HG03432 (cell line): ENCODE data around the gene BSND.

Source experiments
- ATAC-seq: cut with Tn5 transposase; IDR thresholded peaks from one replicate; pipeline ENCODE4 v1.9.1; 2021; ENCODE audit warnings: mild to moderate bottlenecking, moderate library complexity; ENCODE audit not compliant: unreplicated experiment

The BSND gene

DNA sequence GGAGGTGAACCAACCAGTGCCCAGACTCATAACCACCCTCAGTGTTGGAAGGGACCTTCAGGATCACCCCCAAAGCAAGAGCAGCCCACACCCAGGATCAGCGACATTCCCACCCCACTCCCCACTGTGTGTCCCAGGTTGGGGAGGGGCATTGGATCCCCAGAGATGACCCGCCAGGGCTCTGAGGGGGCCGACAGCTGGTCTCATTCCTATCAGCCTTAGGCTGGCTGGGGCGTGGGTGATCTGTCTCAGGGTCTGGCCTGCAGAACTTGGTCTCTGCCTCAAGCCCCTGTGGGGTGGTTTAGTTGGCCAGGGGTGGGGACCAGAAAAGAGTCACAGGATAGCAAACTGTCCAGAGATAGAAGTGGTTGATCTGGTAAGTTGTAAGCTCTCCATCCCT is 7.8 kb upstream of the BSND start:
- ATAC-seq = no peak

DNA sequence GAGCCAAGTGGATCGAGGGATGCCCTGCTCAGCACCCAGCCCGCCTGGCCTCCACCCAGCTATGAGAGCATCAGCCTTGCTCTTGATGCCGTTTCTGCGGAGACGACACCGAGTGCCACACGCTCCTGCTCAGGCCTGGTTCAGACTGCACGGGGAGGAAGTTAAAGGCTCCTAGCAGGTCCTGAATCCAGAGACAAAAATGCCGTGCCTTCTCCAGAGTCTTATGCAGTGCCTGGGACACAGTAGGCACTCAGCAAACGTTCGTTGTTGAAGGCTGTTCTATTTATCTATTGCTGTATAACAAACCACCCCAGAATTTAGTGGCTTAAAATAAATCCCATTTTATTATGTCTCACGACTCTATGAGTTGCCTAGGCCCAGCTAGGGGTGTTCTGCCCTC is 6.8 kb upstream of the BSND start:
- ATAC-seq = no peak

GRCh38 chr1:54993140-54993539 is 5.6 kb upstream of the BSND start:
- ATAC-seq = no peak

DNA sequence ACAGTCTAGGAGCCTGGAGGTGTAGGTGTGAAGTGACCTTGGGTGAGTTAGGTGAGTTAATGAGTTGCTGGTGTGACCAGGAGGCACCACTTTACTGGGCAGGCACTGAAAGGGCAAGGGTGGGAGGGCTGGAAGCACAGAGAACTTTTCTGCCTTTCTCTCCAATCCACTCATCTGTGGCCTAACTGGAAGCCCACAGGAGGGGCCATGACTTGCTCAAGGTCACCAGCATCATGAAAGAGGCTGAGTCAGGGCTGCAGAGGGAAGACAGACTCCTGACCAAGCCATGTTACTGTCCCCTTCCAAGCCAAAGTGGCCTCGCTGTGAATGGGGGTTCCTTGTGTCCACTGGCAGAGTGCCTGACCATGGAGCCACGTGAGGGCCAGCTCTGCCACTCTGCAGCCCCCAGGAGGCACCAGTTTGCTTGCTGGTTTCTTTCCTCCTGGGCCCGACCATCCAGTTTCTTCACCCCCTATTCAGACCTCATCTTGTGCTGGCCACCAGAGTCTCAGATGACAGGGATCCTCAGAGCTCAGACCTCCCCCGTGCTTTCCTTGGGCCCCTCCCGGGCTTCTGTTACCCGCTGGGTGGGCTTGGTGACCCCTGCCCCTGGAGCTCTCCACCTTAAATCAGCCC is 4.3 kb upstream of the BSND start:
- ATAC-seq = no peak

DNA sequence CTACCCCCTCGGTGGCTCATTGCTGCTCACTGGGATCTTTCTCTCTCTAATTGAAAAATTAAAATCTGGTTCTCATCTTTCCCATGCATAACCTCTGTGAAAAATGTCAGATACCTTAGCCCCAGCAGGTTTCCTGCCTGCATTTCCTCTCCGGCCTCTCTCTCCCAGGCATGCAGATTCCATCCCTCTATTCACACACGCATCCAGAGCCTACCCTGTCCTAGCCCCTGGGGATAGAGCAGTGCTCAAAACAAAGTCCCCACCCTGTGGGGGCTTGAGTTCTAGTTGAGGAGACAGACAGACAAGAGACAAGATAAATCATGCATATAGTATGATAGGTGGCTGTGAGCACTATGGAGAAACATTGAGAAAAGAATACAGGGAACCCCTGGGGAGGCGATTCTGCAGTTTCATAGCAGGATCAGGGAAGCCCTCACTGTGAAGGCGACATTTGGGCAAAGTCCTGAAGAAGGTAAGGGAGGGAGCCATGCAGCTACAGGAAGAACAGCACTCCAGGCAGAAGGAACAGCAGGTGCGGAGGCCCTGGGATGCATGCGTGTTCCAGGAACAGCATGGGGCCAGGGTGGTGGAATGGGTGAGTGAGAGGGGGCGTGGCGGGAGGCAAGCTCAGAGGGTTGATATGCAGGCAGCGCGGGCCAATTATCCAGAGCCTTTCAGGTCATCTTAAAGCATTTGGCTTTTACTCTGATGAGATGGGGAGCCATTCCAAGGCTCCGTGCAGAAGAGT is 3.5 kb upstream of the BSND start:
- no peak for ATAC-seq

DNA sequence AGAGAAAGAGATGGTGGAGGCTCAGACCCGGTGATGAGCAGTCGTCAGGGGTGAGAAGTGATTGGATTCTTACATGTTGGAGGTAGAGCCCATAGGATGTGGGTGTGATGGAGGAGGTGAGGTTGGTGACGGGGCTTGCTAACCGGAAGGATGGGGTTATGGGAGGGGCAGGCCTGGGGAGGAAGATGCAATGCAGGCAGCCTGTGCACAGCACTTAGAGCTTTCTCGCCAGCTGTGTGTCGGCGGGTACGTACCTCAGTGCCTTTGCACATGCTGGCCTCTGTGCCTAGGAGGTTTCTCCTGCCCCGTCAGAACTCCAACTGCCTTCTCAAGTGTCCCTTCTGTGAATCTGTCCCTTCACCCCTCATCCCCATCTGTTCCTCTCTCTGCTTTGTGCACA is 2.9 kb upstream of the BSND start:
- no peak for ATAC-seq

DNA sequence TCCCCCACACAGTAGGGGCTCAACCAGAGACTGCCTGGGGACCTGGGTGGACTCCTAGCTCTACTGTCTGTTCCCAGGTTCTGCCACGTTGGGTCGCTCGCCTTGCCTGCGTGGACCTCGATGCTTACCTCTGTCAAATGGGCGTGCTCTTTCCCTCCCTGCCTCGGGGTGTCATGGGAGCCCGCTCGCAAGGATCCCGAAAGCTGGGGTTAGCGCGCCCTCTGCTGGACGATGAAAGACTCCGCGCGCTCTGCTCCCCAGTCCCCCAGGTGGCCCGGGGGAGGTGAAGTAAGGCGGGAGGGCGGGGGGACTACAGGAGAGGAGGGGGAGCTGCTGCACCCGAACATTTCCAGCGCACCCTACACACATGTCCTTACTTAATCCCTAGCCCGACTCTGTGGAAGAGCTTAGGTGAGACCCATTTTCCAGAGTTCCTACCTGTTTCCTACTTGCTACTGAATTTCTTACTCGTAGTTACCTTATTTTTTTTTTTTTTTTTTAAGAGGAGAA is 2.3 kb upstream of the BSND start:
- ATAC-seq = peak; percentile 71

DNA sequence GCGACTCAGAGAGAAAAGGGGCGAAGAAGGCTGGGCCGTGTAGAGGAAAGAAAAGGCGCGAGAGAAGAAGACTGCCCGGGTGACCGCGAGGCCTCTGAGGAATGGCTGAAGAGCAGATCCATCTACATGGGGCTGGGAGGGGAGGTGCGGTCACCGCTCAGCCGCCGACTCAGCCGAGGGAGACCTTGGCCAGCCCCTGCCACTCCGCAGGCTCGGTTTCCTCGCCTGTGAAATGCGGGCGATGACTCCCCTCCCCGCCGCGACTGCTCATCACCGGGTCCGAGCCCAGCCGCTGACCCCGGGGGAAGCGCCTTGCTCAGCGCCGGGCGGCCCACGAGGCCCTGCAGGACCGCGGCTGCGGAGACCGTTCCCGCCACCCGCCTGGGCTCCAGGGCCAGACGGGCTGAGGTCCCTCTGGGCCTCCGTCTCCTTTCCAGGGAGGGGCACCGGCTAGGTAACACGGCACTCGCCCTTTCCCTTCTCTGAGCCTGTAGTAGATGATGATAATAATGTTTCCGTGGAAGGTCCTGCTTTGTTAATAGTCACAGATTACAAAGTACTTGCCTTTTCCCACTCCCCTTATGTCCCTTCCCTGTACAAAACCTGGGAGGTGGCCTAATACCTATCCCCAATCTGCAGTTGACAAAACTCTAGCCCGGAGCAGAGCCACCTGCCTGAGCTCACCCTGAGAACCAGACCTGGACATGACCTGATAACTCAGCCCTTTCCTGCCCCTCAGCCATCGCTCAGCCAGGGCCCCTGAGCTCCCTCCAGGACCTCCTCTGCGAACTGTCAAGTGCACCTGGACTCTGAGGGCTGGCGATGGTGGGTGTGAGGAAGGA is 1.6 kb upstream of the BSND start:
- ATAC-seq = no peak

GRCh38 chr1:54997711-54997986 is 1.1 kb upstream of the BSND start:
- no peak for ATAC-seq

- ATAC-seq = no peak
These were observed 633 bp upstream of the BSND start for GRCh38 chr1:54998100-54998499.

DNA sequence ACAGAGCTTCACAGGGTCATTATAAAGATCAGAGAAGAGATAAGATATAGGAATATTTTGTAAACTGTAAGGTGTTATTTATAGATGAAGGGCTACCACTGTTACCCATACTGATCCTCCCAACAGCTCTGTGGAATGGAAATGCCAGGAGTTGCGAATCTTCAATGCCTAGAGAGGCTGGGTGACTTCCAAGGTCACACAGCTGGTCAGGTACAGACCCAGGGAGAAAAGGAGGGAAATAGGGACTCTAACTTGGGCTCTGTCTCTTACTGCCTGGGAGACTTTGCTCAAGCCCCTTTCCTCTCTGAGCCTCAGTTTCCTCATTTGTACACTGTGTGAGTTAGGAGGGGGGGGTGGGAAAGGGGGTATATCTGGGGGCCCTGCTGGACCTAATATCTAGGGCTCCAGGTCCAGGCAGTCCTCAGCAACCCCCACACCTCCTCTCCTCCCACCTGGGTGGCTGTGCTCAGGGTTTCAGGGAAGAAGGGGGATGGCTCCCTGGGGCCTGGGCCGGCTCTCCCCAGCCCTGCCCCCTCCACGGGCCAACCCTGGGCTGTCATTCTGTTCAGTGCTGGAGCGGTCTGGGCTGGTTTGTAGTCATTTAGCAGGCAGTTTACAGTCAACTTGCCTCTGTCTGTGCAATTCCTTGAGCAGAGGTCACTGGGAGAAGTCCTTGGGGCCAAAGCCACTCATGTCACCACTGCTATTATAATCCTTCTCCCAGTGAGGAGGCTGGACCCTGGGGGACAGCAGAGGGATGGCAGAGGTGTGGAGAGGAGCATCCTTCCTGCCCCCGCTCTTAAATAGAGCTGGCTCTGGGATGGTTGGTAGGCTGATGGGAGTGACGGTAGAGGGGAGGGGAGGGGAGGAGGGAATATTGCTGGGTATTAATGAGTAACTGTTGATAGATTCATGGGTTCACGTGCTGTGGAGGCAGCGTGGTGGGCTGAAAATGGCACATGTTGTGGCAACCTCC is 1.7 kb downstream of the BSND start:
- no peak for ATAC-seq

GRCh38 chr1:55001311-55001710 is 2.6 kb downstream of the BSND start:
- ATAC-seq = no peak

- no peak for ATAC-seq
These were observed 4.0 kb downstream of the BSND start for GRCh38 chr1:55002686-55003085.

DNA sequence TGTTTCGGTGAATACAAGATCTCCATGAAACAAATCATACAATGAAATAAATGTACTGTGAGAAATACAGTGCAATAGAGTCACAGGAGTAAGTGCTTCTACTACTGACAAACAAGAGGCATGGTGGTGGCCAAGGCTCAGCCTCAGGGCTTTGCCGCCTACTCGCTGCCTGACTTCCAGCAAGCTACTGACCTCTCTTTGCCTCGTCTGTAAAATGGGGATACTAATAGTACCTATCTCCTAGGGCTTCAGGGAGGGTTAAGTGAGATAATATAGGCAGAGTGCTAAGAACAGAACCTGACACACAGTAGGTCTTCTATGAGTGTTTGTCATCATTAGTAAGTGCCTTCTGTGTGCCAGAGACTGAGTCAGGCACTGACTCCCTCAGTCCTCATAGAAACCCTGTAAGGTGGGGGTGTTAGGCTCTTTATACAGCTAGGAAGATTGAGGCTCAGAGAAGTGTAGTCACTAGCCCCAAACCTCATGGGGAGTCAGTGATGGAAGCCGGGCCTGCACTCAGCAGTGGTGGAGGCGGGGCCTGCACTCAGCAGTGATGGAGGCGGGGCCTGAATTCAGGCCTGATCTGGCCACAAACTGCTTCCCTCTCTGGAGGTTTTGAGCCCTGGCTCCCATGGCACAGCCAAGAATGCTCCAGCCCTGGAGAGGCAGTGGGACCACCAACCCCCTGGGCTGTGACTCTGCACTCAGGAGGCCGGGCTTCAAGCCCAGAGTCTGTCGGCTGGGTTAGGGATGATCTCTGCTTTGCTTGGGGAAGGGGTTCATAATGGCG is 6.8 kb downstream of the BSND start:
- no peak for ATAC-seq

DNA sequence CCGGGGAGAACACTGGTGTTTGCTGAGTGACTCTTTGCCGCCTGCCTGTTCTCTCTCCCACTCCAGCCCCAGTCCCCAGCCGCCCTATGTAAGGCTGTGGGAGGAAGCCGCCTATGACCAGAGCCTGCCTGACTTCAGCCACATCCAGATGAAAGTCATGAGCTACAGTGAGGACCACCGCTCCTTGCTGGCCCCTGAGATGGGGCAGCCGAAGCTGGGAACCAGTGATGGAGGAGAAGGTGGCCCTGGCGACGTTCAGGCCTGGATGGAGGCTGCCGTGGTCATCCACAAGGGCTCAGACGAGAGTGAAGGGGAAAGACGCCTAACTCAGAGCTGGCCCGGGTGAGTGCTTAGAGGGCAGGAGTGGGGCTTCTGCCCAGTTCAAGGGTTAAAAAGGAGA is 8.2 kb downstream of the BSND start:
- ATAC-seq = no peak

- no peak for ATAC-seq
These were observed 8.9 kb downstream of the BSND start for GRCh38 chr1:55007625-55008024.

- ATAC-seq = no peak
These were observed 11.6 kb downstream of the BSND start for GRCh38 chr1:55010194-55010886.

DNA sequence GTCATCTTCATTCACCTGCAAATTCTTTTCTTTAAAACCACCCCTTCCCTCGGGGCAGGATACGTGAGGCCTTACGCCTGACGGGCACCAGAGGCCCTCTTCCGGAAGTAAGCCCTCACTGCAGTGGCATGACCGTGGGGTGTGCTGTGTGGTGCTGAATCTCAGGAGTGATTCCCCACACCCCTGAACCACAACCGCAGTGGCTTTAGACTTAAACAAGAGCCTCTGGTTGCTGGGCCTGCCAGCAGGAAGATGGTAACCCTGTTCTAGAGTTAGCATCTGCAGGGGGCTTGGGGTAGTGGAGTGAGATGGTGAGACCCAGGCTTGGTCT is 12.1 kb downstream of the BSND start:
- ATAC-seq = no peak

DNA sequence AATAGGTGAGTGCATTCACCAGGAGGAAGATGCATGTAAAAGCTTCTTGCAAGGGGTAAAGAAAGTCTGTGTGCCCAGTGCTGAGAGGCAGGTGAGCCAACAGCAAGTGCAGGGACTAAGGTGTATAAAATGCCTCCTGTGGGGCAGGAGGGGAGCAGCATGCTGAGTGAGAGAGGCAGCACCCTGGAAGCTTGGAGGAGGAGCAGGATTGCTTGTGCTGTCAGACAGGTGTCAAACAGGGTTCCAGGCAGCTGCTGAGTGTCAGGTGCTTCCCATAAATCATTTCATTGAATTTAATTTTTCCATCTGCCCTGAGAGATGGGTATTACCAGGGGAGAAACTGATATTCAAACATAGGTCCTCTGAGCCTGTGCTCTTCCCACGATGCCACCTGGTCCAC is 13.9 kb downstream of the BSND start:
- no peak for ATAC-seq

DNA sequence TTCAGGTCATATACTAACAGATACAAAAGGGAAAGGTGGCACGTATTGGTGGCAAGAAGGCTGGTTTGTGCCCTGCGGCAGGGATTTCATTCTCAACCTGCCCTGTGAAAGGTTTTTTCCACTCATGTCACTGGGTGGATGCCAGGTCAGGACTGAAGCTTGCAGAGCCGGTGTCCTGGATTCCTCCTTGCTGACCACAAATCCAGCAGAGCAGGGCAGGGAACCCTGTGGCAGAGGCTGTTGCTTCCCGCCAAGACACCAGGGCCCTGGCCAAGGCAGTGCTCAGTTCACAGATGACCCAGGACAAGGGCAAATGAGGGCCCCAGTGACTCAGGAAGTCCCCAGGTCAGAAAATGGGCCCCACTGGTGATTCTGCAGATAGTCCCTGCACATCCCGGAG is 16.4 kb downstream of the BSND start:
- no peak for ATAC-seq
